ENCODE data around the gene NGB. TPM values are rescaled to one million over a fixed set of nuclear protein-coding genes. Genes with fewer than 3 reads are reported as not detected.

NGB gene
- total RNA-seq, 2 donors from 2014 or later, result not detected

DNA sequence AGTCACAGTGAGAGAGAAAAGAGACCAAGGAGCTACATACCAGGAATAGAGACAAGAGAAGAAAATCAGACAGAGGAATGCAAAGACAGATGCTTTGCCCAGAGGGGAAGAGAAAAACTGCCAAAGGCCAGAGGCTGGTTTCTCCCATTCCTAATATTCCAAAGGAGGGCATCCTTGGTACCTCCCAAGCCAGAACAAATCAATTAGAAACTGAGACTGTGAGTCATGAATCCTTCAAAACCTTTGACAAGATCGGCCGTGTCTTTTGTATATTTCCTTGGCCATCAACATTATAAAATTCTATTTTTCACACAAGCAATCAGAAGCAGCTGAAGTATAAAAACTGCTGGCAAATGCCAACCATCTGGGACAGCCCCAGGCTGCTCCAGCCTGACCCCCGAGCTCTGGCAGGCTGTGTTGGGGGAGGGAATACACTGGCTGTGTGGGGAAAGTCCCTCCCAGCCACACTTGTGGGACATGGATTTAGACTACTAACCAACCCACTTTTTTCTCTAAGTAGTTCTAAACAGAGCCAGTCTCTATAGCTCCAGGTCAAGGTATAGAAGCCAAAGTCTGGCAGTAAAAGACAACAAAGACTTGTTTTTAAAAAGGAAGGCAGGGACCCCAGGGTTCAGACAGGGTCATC is 36.0 kb upstream of the NGB start:
- no peaks in the 10 kb centered on the region for H3K9me3 Mint-ChIP-seq
- H3K4me1 Mint-ChIP-seq (ENCODE audit: low read depth in 2 of 2), result peaks cover 9 to 16% of the 10 kb centered on the region in 2 donors
- ATAC-seq, result no peak
- H3K27me3 Mint-ChIP-seq, result no peaks in the 10 kb centered on the region
- no peaks in the 10 kb centered on the region for H3K36me3 Mint-ChIP-seq
- no peak for DNase-seq (ENCODE audit: low spot score)
- H3K4me3 Mint-ChIP-seq, result no peak overlapping the region
- H3K27ac Mint-ChIP-seq, result no peak overlapping the region

DNA sequence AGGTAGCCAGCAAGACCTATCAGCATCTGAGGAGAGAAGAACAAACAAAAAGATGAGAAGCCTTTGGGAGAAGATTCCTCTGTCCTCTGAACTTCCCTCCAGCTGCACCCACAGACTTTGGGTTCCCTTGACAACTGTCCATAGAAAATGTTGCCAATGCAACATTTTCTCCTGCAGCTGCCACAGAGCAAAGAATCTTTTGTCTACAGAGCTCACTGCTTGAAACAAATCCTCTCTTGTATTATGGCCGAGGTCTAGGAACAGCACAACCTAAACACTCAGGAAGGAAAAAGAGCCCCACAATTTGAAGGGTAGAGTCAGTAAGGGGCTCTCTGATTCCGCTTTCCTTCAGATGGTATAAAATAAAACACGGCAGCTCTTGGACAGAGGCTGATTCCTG is 35.4 kb upstream of the NGB start:
- H3K9me3 Mint-ChIP-seq, result no peaks in the 10 kb centered on the region
- ATAC-seq (no peak), DNase-seq (ENCODE audit: low spot score) (no peak)
- no peak overlapping the region for H3K4me3 Mint-ChIP-seq
- no peak overlapping the region for H3K27ac Mint-ChIP-seq
- no peaks in the 10 kb centered on the region for H3K36me3 Mint-ChIP-seq
- no peaks in the 10 kb centered on the region for H3K27me3 Mint-ChIP-seq
- peaks cover 8 to 16% of the 10 kb centered on the region in 2 donors for H3K4me1 Mint-ChIP-seq (ENCODE audit: low read depth in 2 of 2)

DNA sequence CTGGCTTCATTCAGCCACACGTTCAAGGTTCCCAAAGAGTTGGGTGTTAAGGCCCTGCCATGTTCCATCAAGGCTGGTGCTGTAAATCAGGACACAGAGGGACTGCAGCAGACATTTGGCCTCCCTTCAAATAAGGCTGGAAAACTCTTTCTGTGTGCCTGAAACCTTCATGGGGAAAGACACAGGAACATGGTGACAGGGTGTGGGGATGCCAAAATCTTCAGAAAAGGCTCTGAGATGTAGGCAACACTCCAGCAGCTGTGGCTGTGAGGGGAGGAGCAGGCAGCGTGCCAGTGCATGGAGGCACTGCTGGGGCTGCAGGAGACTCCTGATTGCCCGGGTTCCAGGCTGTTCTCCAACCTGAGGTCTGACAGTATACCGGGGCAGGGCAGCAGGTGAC is 34.7 kb upstream of the NGB start:
- ATAC-seq (no peak), DNase-seq (ENCODE audit: low spot score) (no peak)
- Mint-ChIP-seq H3K27ac (no peak overlapping the region), H3K36me3 (no peaks in the 10 kb centered on the region), H3K9me3 (no peaks in the 10 kb centered on the region), H3K4me3 (no peak overlapping the region), H3K4me1 (ENCODE audit: low read depth in 2 of 2) (peaks cover 5 to 16% of the 10 kb centered on the region in 2 donors), H3K27me3 (no peaks in the 10 kb centered on the region)

GRCh38 chr14:77303417-77304156 is 32.6 kb upstream of the NGB start:
- no peaks in the 10 kb centered on the region for H3K27me3 Mint-ChIP-seq
- DNase-seq (ENCODE audit: low spot score) (no peak), ATAC-seq (peak; percentile 85 to 87)
- H3K36me3 Mint-ChIP-seq, result no peaks in the 10 kb centered on the region
- peak overlapping the region; percentile 28 to 79 for H3K27ac Mint-ChIP-seq
- peaks cover 5 to 16% of the 10 kb centered on the region in 2 donors for H3K4me1 Mint-ChIP-seq (ENCODE audit: low read depth in 2 of 2)
- peak overlapping the region; percentile 76 for H3K4me3 Mint-ChIP-seq
- H3K9me3 Mint-ChIP-seq, result no peaks in the 10 kb centered on the region

DNA sequence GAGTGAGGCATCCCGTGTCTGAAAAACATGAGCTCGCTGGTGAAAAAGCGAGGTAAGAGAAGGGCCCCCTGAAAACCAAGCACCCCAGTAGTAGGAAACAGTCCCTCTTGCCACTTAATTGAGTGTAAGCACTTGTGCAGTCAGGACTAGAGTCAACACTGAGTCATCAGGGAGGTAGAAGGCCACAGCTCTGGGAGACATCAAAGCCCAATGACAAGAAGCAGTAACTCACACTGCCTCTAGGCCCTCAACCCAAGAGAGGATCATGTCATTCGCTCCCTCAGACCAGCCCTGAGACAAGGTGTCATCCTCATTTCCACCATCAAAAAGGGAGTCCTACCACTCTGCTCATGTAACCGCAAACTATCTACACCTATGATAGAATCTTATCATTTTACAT is 31.9 kb upstream of the NGB start:
- no peaks in the 10 kb centered on the region for H3K27me3 Mint-ChIP-seq
- peak; percentile 67 to 91 for ATAC-seq
- H3K27ac Mint-ChIP-seq, result peak overlapping the region; percentile 28 to 79
- H3K36me3 Mint-ChIP-seq, result no peaks in the 10 kb centered on the region
- no peak for DNase-seq (ENCODE audit: low spot score)
- peaks cover 5 to 16% of the 10 kb centered on the region in 2 donors for H3K4me1 Mint-ChIP-seq (ENCODE audit: low read depth in 2 of 2)
- H3K9me3 Mint-ChIP-seq, result no peaks in the 10 kb centered on the region
- peak overlapping the region; percentile 76 for H3K4me3 Mint-ChIP-seq

GRCh38 chr14:77301103-77301502 is 30.1 kb upstream of the NGB start:
- Mint-ChIP-seq H3K36me3 (no peaks in the 10 kb centered on the region), H3K4me3 (no peak overlapping the region), H3K27me3 (no peaks in the 10 kb centered on the region), H3K9me3 (no peaks in the 10 kb centered on the region), H3K4me1 (ENCODE audit: low read depth in 2 of 2) (peaks cover 5 to 16% of the 10 kb centered on the region in 2 donors), H3K27ac (no peak overlapping the region)
- ATAC-seq (no peak), DNase-seq (ENCODE audit: low spot score) (no peak)

GRCh38 chr14:77299771-77300170 is 28.8 kb upstream of the NGB start:
- H3K27ac Mint-ChIP-seq, result no peak overlapping the region
- no peak for ATAC-seq

DNA sequence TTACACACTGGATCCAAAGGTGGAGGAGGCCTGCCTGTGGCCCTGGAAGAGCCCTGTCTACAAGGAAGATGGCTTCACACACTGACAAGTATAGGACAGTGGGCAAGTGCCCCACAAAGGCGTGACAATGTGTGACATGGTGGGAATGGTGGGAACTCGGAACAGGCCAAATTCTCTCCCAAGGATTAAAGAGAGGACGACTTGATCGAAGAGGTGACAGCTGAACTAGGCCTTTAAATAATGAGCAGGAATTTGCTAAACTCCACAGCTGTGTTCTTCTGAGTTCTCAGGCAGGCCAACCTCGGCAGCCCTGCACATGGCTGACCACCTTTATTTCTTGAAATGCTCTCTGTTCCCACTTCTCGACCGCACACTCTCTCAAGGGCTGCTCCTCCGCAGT is 25.9 kb upstream of the NGB start:
- no peaks in the 10 kb centered on the region for H3K27me3 Mint-ChIP-seq
- no peak for DNase-seq (ENCODE audit: low spot score)
- no peak overlapping the region for H3K27ac Mint-ChIP-seq
- no peaks in the 10 kb centered on the region for H3K9me3 Mint-ChIP-seq
- no peaks in the 10 kb centered on the region for H3K4me1 Mint-ChIP-seq (ENCODE audit: low read depth in 2 of 2)
- ATAC-seq, result no peak
- H3K4me3 Mint-ChIP-seq, result no peak overlapping the region
- H3K36me3 Mint-ChIP-seq, result no peaks in the 10 kb centered on the region

More at GRCh38 chr14:77299771-77300170, 28.8 kb upstream of the NGB start:
- Mint-ChIP-seq H3K4me3 (no peak overlapping the region), H3K9me3 (no peaks in the 10 kb centered on the region), H3K36me3 (no peaks in the 10 kb centered on the region), H3K4me1 (ENCODE audit: low read depth in 2 of 2) (peaks cover 5 to 16% of the 10 kb centered on the region in 2 donors), H3K27me3 (no peaks in the 10 kb centered on the region)
- no peak for DNase-seq (ENCODE audit: low spot score)

GRCh38 chr14:77296155-77296554 is 25.1 kb upstream of the NGB start:
- no peaks in the 10 kb centered on the region for H3K4me1 Mint-ChIP-seq (ENCODE audit: low read depth in 2 of 2)
- ATAC-seq (peak; percentile 4 to 12), DNase-seq (ENCODE audit: low spot score) (no peak)
- H3K27ac Mint-ChIP-seq, result no peak overlapping the region
- H3K36me3 Mint-ChIP-seq, result no peaks in the 10 kb centered on the region
- H3K4me3 Mint-ChIP-seq, result no peak overlapping the region
- no peaks in the 10 kb centered on the region for H3K9me3 Mint-ChIP-seq
- no peaks in the 10 kb centered on the region for H3K27me3 Mint-ChIP-seq

- H3K27me3 Mint-ChIP-seq, result no peaks in the 10 kb centered on the region
- H3K36me3 Mint-ChIP-seq, result no peaks in the 10 kb centered on the region
- no peak overlapping the region for H3K27ac Mint-ChIP-seq
- H3K9me3 Mint-ChIP-seq, result no peaks in the 10 kb centered on the region
- DNase-seq (ENCODE audit: low spot score) (no peak), ATAC-seq (peak in 1 of 2 donors; percentile 40)
- H3K4me3 Mint-ChIP-seq, result no peak overlapping the region
- H3K4me1 Mint-ChIP-seq (ENCODE audit: low read depth in 2 of 2), result no peaks in the 10 kb centered on the region
Observed at GRCh38 chr14:77290705-77291104, 19.7 kb upstream of the NGB start.

DNA sequence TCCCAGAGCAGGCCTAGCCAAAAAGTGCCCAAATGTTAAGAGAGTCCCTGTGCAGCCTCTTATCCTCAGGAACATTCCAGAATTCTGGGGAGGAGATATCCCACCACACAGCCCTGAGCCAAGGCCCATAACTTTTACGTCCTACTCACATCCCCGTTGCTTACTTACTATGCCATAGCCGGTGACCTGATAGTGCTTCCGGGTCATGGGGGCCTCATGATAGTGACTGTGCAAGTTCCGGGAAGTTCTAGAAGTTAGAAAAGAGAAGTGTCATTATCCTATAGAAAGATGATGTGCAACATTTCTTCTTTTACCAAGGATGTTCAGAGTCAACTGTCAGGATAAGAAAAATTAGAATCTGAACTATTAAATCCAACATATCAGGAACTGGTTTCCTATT is 15.6 kb upstream of the NGB start:
- ATAC-seq, result no peak
- no peak for DNase-seq (ENCODE audit: low spot score)
- no peak overlapping the region for H3K4me3 Mint-ChIP-seq
- no peaks in the 10 kb centered on the region for H3K4me1 Mint-ChIP-seq (ENCODE audit: low read depth in 2 of 2)
- H3K27ac Mint-ChIP-seq, result no peak overlapping the region
- peaks cover 7% of the 10 kb centered on the region for H3K36me3 Mint-ChIP-seq
- H3K27me3 Mint-ChIP-seq, result no peaks in the 10 kb centered on the region
- H3K9me3 Mint-ChIP-seq, result no peaks in the 10 kb centered on the region

DNA sequence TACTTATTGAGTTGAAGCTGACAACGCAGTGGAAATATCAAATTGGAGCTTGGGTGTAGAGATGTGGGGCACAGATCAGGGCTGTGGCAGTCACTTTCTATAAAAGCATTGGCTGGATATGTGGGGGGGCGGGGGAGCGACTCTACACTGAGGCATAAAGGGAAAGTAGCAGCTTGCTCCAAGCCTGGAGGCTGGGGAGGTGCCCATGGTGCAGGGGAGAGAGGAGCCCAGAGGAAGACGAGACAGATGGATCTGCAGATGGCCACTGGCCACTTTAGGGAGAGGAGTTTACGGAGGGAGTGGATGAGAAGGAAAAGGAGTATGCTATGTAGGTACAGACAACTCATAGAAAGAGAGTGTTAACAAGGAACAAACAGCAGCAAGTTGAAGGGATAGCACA is 13.5 kb upstream of the NGB start:
- H3K27me3 Mint-ChIP-seq, result no peaks in the 10 kb centered on the region
- H3K36me3 Mint-ChIP-seq, result peaks cover 7% of the 10 kb centered on the region
- no peak overlapping the region for H3K4me3 Mint-ChIP-seq
- no peaks in the 10 kb centered on the region for H3K9me3 Mint-ChIP-seq
- DNase-seq (ENCODE audit: low spot score) (no peak), ATAC-seq (no peak)
- no peaks in the 10 kb centered on the region for H3K4me1 Mint-ChIP-seq (ENCODE audit: low read depth in 2 of 2)
- no peak overlapping the region for H3K27ac Mint-ChIP-seq

- Mint-ChIP-seq H3K27ac (no peak overlapping the region), H3K4me3 (no peak overlapping the region), H3K9me3 (no peaks in the 10 kb centered on the region), H3K36me3 (peaks cover 7% of the 10 kb centered on the region), H3K27me3 (no peaks in the 10 kb centered on the region), H3K4me1 (ENCODE audit: low read depth in 2 of 2) (no peaks in the 10 kb centered on the region)
- no peak for ATAC-seq
- no peak for DNase-seq (ENCODE audit: low spot score)
Observed at GRCh38 chr14:77284066-77284465, 13.1 kb upstream of the NGB start.

- ATAC-seq (no peak), DNase-seq (ENCODE audit: low spot score) (no peak)
- Mint-ChIP-seq H3K27me3 (no peaks in the 10 kb centered on the region), H3K4me1 (ENCODE audit: low read depth in 2 of 2) (no peaks in the 10 kb centered on the region), H3K36me3 (peaks cover 7% of the 10 kb centered on the region), H3K9me3 (no peaks in the 10 kb centered on the region), H3K4me3 (no peak overlapping the region), H3K27ac (no peak overlapping the region)
Observed at GRCh38 chr14:77281852-77282410, 10.9 kb upstream of the NGB start.

Measured in natural killer cell treated with Interleukin-12 subunit alpha and Interleukin-12 subunit beta and Interleukin-15 and Interleukin-18, amount 100 ng/mL, for 72 hours (primary cell).